SK-N-SH treated with all-trans-retinoic acid at 6 μM for 48 hours (cell line): ENCODE measurements around the gene KCNIP1.

Experiments
- ATAC-seq: fragments of 200-7000 bp; cut with Tn5 transposase; 3 replicates; pipeline ENCODE4 v1.9.1; 2020; ENCODE audit warnings: mild to moderate bottlenecking, moderate library complexity
- ARNTL ChIP-seq: fragments of 450-650 bp; formaldehyde crosslinking; IDR thresholded peaks from 2 replicates; pipeline ENCODE4 v1.5.0; 2020; ENCODE audit warnings: low read depth, mild to moderate bottlenecking, moderate library complexity, borderline replicate concordance
- BACH2 ChIP-seq: fragments of 250-450 bp; sonication (Bioruptor Pico); IDR thresholded peaks from 2 replicates; pipeline ENCODE4 v1.9.0; 2021; ENCODE audit warnings: mild to moderate bottlenecking, borderline replicate concordance
- CSDC2 ChIP-seq: fragments of 250-450 bp; sonication (Bioruptor Pico); IDR thresholded peaks from 2 replicates; pipeline ENCODE4 v1.5.0; 2020; ENCODE audit warnings: mild to moderate bottlenecking, moderate library complexity
- GLIS3 ChIP-seq: fragments of 250-450 bp; sonication (Bioruptor Pico); IDR thresholded peaks from 2 replicates; pipeline ENCODE4 v1.5.0; 2020; ENCODE audit warnings: mild to moderate bottlenecking, moderate library complexity
- ISL1 ChIP-seq: fragments of 250-450 bp; sonication (Bioruptor Pico); IDR thresholded peaks from 2 replicates; pipeline ENCODE4 v2.1.2; 2022; ENCODE audit warnings: mild to moderate bottlenecking, moderate library complexity
- OSR1 ChIP-seq: fragments of 250-450 bp; sonication (Bioruptor Pico); IDR thresholded peaks from 2 replicates; pipeline ENCODE4 v1.8.0; 2022; ENCODE audit warnings: moderate library complexity, mild to moderate bottlenecking, inconsistent platforms
- PPARA ChIP-seq: fragments of 250-450 bp; sonication (Bioruptor Pico); IDR thresholded peaks from 2 replicates; pipeline ENCODE4 v1.5.0; 2020; ENCODE audit warnings: mild to moderate bottlenecking, borderline replicate concordance
- TCF4 ChIP-seq: fragments of 250-450 bp; sonication (Bioruptor Pico); IDR thresholded peaks from 2 replicates; pipeline ENCODE4 v1.8.0; 2021; ENCODE audit warnings: mild to moderate bottlenecking, moderate library complexity, borderline replicate concordance
- TOX ChIP-seq: fragments of 250-450 bp; sonication (Bioruptor Pico); IDR thresholded peaks from 2 replicates; pipeline ENCODE4 v1.8.0; 2021; ENCODE audit warnings: mild to moderate bottlenecking, moderate library complexity, borderline replicate concordance
- ZC3H10 ChIP-seq: fragments of 250-450 bp; sonication (Bioruptor Pico); IDR thresholded peaks from 2 replicates; pipeline ENCODE4 v1.5.1; 2021; ENCODE audit warnings: mild to moderate bottlenecking, moderate library complexity
- ZFP3 ChIP-seq: fragments of 250-450 bp; sonication (Bioruptor Pico); IDR thresholded peaks from 2 replicates; pipeline ENCODE4 v1.5.0; 2020; ENCODE audit warnings: mild to moderate bottlenecking, moderate library complexity
- ZNF565 ChIP-seq: fragments of 450-650 bp; formaldehyde crosslinking; conservative IDR thresholded peaks from 2 replicates; pipeline ENCODE4 v1.5.0; 2020; ENCODE audit warnings: low read depth, mild to moderate bottlenecking, moderate library complexity
- ZNF70 ChIP-seq: fragments of 450-650 bp; formaldehyde crosslinking; IDR thresholded peaks from 2 replicates; pipeline ENCODE4 v1.5.0; 2020; ENCODE audit warnings: mild to moderate bottlenecking, moderate library complexity
- ZNF8 ChIP-seq: fragments of 450-650 bp; formaldehyde crosslinking; IDR thresholded peaks from 2 replicates; pipeline ENCODE4 v1.5.0; 2020; ENCODE audit warnings: mild to moderate bottlenecking, moderate library complexity
- TF ChIP-seq, protein P1 (sequence below): fragments of 250-450 bp; sonication (Bioruptor Pico); IDR thresholded peaks from 2 replicates; pipeline ENCODE4 v1.5.0; 2020; ENCODE audit warnings: mild to moderate bottlenecking, moderate library complexity
- TF ChIP-seq, protein P2 (sequence below): fragments of 250-450 bp; sonication (Bioruptor Pico); IDR thresholded peaks from 2 replicates; pipeline ENCODE4 v1.5.1; 2020; ENCODE audit warnings: low read depth, mild to moderate bottlenecking, moderate library complexity
- TF ChIP-seq, protein P3 (sequence below): fragments of 250-450 bp; sonication (Bioruptor Pico); IDR thresholded peaks from 2 replicates; pipeline ENCODE4 v1.8.0; 2021; ENCODE audit warnings: low read depth, mild to moderate bottlenecking, moderate library complexity, borderline replicate concordance
- TF ChIP-seq, protein P4 (sequence below): fragments of 250-450 bp; sonication (Bioruptor Pico); IDR thresholded peaks from 2 replicates; pipeline ENCODE4 v1.8.0; 2020; ENCODE audit warnings: mild to moderate bottlenecking, moderate library complexity, borderline replicate concordance
- TF ChIP-seq, protein P5 (sequence below): fragments of 250-450 bp; sonication (Bioruptor Pico); IDR thresholded peaks from 2 replicates; pipeline ENCODE4 v1.5.1; 2021; ENCODE audit warnings: mild to moderate bottlenecking, moderate library complexity

The KCNIP1 gene

DNA sequence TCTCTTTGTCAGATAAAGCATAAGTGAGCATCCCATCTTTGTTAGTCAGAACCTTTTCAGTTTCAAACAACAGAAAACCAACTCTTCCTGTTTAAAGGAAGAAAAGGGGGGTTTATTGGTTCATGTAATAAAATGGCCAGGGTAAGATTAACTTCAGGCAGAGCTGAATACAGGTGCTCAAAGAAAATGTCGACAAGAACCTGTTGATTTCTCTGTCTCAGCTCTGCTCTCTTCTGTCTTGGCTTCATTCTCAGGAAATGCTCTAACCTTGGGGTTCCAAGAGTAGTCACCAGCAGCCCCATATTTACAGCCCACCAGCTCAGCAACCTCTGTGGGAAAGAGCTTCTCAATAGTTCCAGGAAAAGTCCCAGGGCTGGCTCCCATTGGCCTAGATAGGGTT, 25.2 kb downstream of the KCNIP1 start:
- no peak for ATAC-seq
- TF ChIP-seq ZFP3 (no peak), TCF4 (CRISPR knock-in tag) (no peak), BACH2 (CRISPR knock-in tag) (no peak), ARNTL (no peak), TOX (CRISPR knock-in tag) (no peak), ZNF8 (CRISPR knock-in tag) (no peak), GLIS3 (CRISPR knock-in tag) (no peak)
- TF ChIP-seq, protein P1, sequence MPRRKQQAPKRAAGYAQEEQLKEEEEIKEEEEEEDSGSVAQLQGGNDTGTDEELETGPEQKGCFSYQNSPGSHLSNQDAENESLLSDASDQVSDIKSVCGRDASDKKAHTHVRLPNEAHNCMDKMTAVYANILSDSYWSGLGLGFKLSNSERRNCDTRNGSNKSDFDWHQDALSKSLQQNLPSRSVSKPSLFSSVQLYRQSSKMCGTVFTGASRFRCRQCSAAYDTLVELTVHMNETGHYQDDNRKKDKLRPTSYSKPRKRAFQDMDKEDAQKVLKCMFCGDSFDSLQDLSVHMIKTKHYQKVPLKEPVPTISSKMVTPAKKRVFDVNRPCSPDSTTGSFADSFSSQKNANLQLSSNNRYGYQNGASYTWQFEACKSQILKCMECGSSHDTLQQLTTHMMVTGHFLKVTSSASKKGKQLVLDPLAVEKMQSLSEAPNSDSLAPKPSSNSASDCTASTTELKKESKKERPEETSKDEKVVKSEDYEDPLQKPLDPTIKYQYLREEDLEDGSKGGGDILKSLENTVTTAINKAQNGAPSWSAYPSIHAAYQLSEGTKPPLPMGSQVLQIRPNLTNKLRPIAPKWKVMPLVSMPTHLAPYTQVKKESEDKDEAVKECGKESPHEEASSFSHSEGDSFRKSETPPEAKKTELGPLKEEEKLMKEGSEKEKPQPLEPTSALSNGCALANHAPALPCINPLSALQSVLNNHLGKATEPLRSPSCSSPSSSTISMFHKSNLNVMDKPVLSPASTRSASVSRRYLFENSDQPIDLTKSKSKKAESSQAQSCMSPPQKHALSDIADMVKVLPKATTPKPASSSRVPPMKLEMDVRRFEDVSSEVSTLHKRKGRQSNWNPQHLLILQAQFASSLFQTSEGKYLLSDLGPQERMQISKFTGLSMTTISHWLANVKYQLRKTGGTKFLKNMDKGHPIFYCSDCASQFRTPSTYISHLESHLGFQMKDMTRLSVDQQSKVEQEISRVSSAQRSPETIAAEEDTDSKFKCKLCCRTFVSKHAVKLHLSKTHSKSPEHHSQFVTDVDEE (CRISPR knock-in tag), result no peak

DNA sequence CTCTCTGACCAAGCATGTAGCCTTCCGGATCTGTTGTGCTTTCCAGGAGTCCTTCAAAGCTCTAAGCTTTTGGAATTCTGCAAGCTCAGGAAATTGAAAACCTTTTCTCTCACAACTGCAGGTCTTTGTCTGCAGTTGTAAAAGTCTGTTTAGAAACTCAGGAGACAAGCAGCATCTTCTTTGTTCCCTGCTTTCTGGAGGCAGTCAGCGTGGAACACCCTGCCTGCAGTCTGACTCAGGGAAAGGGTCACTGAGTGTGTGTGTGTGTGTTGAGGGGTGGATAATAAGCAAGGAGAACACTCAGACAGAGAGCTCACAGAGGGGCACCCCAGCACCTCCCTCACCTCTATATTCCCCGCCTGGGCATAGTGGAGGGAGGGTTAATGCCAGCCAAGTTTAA, 29.1 kb downstream of the KCNIP1 start:
- TF ChIP-seq, protein P2, sequence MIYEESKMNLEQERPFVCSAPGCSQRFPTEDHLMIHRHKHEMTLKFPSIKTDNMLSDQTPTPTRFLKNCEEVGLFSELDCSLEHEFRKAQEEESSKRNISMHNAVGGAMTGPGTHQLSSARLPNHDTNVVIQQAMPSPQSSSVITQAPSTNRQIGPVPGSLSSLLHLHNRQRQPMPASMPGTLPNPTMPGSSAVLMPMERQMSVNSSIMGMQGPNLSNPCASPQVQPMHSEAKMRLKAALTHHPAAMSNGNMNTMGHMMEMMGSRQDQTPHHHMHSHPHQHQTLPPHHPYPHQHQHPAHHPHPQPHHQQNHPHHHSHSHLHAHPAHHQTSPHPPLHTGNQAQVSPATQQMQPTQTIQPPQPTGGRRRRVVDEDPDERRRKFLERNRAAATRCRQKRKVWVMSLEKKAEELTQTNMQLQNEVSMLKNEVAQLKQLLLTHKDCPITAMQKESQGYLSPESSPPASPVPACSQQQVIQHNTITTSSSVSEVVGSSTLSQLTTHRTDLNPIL (CRISPR knock-in tag), result no peak
- TF ChIP-seq, protein P3, sequence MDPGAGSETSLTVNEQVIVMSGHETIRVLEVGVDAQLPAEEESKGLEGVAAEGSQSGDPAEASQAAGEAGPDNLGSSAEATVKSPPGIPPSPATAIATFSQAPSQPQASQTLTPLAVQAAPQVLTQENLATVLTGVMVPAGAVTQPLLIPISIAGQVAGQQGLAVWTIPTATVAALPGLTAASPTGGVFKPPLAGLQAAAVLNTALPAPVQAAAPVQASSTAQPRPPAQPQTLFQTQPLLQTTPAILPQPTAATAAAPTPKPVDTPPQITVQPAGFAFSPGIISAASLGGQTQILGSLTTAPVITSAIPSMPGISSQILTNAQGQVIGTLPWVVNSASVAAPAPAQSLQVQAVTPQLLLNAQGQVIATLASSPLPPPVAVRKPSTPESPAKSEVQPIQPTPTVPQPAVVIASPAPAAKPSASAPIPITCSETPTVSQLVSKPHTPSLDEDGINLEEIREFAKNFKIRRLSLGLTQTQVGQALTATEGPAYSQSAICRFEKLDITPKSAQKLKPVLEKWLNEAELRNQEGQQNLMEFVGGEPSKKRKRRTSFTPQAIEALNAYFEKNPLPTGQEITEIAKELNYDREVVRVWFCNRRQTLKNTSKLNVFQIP, result no peak
- TF ChIP-seq ZFP3 (no peak), TCF4 (CRISPR knock-in tag) (no peak), ISL1 (CRISPR knock-in tag) (no peak), ZNF565 (CRISPR knock-in tag) (no peak), ZC3H10 (CRISPR knock-in tag) (no peak), ZNF8 (CRISPR knock-in tag) (no peak), OSR1 (CRISPR knock-in tag) (no peak), ARNTL (no peak), BACH2 (CRISPR knock-in tag) (no peak), ZNF70 (CRISPR knock-in tag) (no peak), PPARA (no peak), TOX (CRISPR knock-in tag) (no peak)
- TF ChIP-seq, protein P4, sequence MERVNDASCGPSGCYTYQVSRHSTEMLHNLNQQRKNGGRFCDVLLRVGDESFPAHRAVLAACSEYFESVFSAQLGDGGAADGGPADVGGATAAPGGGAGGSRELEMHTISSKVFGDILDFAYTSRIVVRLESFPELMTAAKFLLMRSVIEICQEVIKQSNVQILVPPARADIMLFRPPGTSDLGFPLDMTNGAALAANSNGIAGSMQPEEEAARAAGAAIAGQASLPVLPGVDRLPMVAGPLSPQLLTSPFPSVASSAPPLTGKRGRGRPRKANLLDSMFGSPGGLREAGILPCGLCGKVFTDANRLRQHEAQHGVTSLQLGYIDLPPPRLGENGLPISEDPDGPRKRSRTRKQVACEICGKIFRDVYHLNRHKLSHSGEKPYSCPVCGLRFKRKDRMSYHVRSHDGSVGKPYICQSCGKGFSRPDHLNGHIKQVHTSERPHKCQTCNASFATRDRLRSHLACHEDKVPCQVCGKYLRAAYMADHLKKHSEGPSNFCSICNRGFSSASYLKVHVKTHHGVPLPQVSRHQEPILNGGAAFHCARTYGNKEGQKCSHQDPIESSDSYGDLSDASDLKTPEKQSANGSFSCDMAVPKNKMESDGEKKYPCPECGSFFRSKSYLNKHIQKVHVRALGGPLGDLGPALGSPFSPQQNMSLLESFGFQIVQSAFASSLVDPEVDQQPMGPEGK (CRISPR knock-in tag), result no peak
- TF ChIP-seq, protein P5, sequence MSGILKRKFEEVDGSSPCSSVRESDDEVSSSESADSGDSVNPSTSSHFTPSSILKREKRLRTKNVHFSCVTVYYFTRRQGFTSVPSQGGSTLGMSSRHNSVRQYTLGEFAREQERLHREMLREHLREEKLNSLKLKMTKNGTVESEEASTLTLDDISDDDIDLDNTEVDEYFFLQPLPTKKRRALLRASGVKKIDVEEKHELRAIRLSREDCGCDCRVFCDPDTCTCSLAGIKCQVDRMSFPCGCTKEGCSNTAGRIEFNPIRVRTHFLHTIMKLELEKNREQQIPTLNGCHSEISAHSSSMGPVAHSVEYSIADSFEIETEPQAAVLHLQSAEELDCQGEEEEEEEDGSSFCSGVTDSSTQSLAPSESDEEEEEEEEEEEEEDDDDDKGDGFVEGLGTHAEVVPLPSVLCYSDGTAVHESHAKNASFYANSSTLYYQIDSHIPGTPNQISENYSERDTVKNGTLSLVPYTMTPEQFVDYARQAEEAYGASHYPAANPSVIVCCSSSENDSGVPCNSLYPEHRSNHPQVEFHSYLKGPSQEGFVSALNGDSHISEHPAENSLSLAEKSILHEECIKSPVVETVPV (CRISPR knock-in tag), result no peak
- ATAC-seq, result no peak

DNA sequence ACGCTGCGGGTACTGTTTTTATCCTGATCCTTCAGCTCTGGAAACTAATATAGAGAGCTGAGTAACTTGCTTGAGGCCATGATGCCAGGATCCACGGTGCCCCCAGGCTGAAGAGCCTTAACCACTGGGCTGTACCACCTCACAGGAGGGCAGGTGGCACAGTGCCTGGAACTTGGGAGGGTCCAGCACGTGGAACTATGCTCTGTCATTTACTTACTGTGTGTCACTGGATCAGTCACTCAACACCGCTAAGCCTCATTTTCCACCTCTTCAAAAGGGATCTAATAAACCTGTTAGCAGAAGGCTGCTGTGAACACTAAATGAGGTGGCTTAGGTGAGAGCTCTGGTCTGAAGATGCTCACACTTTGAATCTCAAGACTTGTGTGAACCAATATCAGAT, 29.6 kb downstream of the KCNIP1 start:
- no peak for ATAC-seq
- TF ChIP-seq GLIS3 (CRISPR knock-in tag) (no peak), ZC3H10 (CRISPR knock-in tag) (no peak), ZNF565 (CRISPR knock-in tag) (no peak), CSDC2 (CRISPR knock-in tag) (no peak), ARNTL (no peak), TOX (CRISPR knock-in tag) (no peak), TCF4 (CRISPR knock-in tag) (no peak)
- TF ChIP-seq, protein P1 (CRISPR knock-in tag), result no peak
- TF ChIP-seq, protein P2 (CRISPR knock-in tag), result no peak
- TF ChIP-seq, protein P5 (CRISPR knock-in tag), result no peak
- TF ChIP-seq, protein P3, result no peak
